KMS-11 (cell line): Measurements from ENCODE around the gene STXBP6.
"Not testable (repeated sequence)": the region's sequence is repeated elsewhere in the genome, so short reads cannot be mapped to it uniquely, and the experiment has no call there.

Experiments used
- H2AFZ ChIP-seq: fragments of 200-600 bp; sonication (generic); 2 replicates; pipeline ENCODE4 v1.6.1; 2016; ENCODE audit warnings: antibody characterized with exemption, mixed run types, low read depth
- H3K27ac ChIP-seq: fragments of 200-600 bp; sonication (generic); 2 replicates; pipeline ENCODE4 v1.6.1; 2016; ENCODE audit warnings: mild to moderate bottlenecking, mixed run types
- H3K27me3 ChIP-seq: fragments of 200-600 bp; sonication (generic); 2 replicates; pipeline ENCODE4 v1.6.1; 2017; ENCODE audit warnings: mild to moderate bottlenecking, low read depth, mixed run types, moderate library complexity; ENCODE audit not compliant: insufficient read depth
- H3K36me3 ChIP-seq: fragments of 200-600 bp; sonication (generic); 2 replicates; pipeline ENCODE4 v1.6.1; 2017; ENCODE audit warnings: mild to moderate bottlenecking, mixed run types; ENCODE audit not compliant: insufficient read depth
- H3K4me1 ChIP-seq: fragments of 200-600 bp; sonication (generic); 2 replicates; pipeline ENCODE4 v1.6.1; 2016; ENCODE audit warnings: mild to moderate bottlenecking, low read depth, mixed run types; ENCODE audit not compliant: poor library complexity, severe bottlenecking
- H3K4me2 ChIP-seq: fragments of 200-600 bp; sonication (generic); 2 replicates; pipeline ENCODE4 v1.7.0; 2016; ENCODE audit warnings: mild to moderate bottlenecking, mixed run types
- H3K4me3 ChIP-seq: fragments of 200-600 bp; sonication (generic); IDR thresholded peaks from 2 replicates; pipeline ENCODE4 v1.6.1; 2017; ENCODE audit warnings: low read depth, low read length, mixed read lengths; ENCODE audit not compliant: insufficient read depth
- H3K79me2 ChIP-seq: fragments of 200-600 bp; sonication (generic); 2 replicates; pipeline ENCODE4 v1.6.1; 2016; ENCODE audit warnings: low read depth, mixed run types; ENCODE audit not compliant: insufficient read depth
- H3K9ac ChIP-seq: fragments of 200-600 bp; sonication (generic); 2 replicates; pipeline ENCODE4 v1.6.1; 2016; ENCODE audit warnings: mild to moderate bottlenecking, mixed run types
- H4K20me1 ChIP-seq: fragments of 200-600 bp; sonication (generic); 2 replicates; pipeline ENCODE4 v1.6.1; 2016; ENCODE audit warnings: mild to moderate bottlenecking, mixed run types; ENCODE audit not compliant: insufficient read depth
- TF ChIP-seq, protein P1 (sequence below): fragments of 200-600 bp; sonication (generic); conservative IDR thresholded peaks from 2 replicates; pipeline ENCODE4 v1.6.1; 2017; ENCODE audit warnings: low read depth, mild to moderate bottlenecking, antibody characterized with exemption, low read length, moderate library complexity, mixed read lengths

The STXBP6 gene

DNA sequence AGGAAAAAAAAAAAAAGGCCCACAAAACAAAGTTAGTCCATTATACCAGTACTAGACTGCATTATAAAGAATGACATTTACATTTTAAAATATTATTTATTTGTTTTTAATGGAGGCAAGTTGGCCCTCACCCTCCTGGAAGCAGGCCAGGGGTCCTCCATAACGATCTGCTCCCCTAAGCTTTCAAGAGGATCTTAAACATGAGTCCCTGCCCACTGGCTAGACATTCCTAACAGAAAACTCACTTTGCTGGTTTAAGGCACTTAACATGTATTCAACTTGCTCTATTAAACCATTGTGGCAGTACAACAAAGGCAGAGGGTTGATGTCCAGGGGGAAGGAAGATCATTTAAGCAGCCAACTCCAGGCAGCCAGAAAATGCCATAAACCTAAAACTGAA, 111.4 kb downstream of the STXBP6 start:
- H4K20me1 ChIP-seq: no peaks in the 10 kb centered on the region
- H3K27ac ChIP-seq: no peak overlapping the region
- H3K79me2 ChIP-seq: no peaks in the 10 kb centered on the region
- H3K36me3 ChIP-seq: no peaks in the 10 kb centered on the region
- H3K4me3 ChIP-seq: no peak overlapping the region
- TF ChIP-seq, protein P1, sequence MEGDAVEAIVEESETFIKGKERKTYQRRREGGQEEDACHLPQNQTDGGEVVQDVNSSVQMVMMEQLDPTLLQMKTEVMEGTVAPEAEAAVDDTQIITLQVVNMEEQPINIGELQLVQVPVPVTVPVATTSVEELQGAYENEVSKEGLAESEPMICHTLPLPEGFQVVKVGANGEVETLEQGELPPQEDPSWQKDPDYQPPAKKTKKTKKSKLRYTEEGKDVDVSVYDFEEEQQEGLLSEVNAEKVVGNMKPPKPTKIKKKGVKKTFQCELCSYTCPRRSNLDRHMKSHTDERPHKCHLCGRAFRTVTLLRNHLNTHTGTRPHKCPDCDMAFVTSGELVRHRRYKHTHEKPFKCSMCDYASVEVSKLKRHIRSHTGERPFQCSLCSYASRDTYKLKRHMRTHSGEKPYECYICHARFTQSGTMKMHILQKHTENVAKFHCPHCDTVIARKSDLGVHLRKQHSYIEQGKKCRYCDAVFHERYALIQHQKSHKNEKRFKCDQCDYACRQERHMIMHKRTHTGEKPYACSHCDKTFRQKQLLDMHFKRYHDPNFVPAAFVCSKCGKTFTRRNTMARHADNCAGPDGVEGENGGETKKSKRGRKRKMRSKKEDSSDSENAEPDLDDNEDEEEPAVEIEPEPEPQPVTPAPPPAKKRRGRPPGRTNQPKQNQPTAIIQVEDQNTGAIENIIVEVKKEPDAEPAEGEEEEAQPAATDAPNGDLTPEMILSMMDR: no peak
- no peak overlapping the region for H3K9ac ChIP-seq
- no peak overlapping the region for H3K4me2 ChIP-seq
- H3K4me1 ChIP-seq: peaks cover 18% of the 10 kb centered on the region
- H2AFZ ChIP-seq: no peak overlapping the region
- H3K27me3 ChIP-seq: no peaks in the 10 kb centered on the region

DNA sequence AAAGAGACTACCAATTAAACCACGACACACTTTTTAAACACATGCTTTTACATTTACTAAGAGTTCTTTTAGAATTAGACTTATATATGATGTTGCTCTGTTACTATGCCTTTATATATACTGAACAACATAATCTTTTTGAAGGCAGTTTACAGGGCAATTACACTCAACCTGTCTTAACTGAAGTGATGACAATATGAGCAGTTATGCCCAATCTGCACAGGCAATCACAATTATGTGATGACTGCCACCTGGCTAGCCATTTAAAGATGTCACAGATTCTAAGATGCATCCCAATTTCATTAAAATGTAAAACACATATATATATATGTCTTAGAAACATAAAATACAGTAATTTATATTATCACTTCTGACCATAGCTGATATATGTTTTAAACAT, 112.6 kb downstream of the STXBP6 start:
- Histone ChIP-seq H2AFZ (no peak overlapping the region), H3K9ac (no peak overlapping the region), H3K27ac (no peak overlapping the region), H3K36me3 (no peaks in the 10 kb centered on the region), H3K4me1 (peaks cover 9% of the 10 kb centered on the region), H3K4me3 (no peak overlapping the region), H3K79me2 (no peaks in the 10 kb centered on the region), H4K20me1 (no peaks in the 10 kb centered on the region), H3K27me3 (no peaks in the 10 kb centered on the region), H3K4me2 (no peak overlapping the region)
- TF ChIP-seq, protein P1: no peak

DNA sequence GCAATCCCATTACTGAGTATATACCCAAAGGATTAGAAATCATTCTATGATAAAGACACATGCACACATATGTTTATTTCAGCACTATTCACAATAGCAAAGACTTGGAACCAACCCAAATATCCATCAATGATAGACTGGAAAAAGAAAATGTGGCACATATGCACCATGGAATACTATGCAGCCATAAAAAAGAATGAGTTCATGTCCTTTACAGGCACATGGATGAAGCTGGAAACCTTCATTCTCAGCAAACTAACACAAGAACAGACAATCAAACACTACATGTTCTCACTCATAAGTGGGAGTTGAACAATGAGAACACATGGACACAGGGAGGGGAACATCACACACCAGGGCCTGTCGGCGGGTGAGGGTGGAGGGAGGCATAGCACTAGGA, 113.2 kb downstream of the STXBP6 start:
- not testable (repeated sequence) for H4K20me1 ChIP-seq, H3K79me2 ChIP-seq, H3K36me3 ChIP-seq, H2AFZ ChIP-seq, H3K9ac ChIP-seq, H3K4me3 ChIP-seq, H3K27me3 ChIP-seq, H3K4me1 ChIP-seq, H3K27ac ChIP-seq, H3K4me2 ChIP-seq

DNA sequence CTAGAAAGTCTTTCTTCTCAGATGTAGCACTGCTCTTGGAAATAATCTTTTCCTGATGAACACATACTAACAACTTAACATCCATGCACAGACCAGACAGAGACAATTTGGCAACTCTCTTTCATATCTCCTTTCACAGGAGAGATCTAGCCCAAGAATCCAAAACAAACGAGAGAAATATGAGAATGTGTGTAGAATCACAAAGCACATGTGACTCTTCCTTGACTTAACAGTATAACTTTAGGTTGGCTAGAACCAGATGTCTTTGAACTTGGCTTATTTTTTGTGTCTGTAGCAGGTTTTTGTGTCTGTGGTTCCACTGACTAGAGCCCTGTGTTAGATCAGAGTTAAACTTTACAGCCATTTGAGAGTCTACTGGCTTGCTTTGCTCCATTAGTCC, 114.2 kb downstream of the STXBP6 start:
- Histone ChIP-seq H3K27ac (no peak overlapping the region), H3K4me3 (no peak overlapping the region), H3K9ac (no peak overlapping the region), H3K79me2 (no peaks in the 10 kb centered on the region), H3K36me3 (no peaks in the 10 kb centered on the region), H3K4me1 (no peaks in the 10 kb centered on the region), H3K27me3 (no peaks in the 10 kb centered on the region), H4K20me1 (no peaks in the 10 kb centered on the region), H3K4me2 (no peak overlapping the region), H2AFZ (no peak overlapping the region)
- TF ChIP-seq, protein P1: no peak

DNA sequence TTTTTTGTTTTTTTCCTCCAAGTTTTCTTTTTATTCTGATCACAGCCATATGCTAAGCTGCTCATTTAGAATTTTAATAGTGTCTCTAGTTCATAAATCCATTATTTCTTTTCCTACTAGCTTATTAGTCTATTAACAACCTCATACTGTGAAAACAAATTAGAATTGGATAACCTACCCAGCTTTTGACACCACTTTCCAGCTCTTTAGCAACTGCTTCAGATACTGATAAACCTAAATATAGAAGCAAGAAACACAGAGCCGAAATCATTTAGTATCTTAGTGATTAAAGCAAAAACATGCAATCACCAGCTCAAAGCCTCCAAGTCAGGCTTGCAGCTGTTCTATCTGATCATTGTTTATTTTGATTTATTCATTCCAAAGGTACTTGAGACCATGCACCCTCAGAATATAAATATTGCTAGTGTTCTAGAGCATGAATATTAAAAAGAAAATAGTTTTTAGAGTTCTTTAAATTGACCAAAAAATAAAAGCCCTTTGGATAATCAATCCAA, 121.5 kb downstream of the STXBP6 start:
- Histone ChIP-seq H3K4me3 (no peak overlapping the region), H3K36me3 (no peaks in the 10 kb centered on the region), H3K4me1 (no peaks in the 10 kb centered on the region), H3K27ac (no peak overlapping the region), H3K9ac (no peak overlapping the region), H3K79me2 (no peaks in the 10 kb centered on the region), H2AFZ (no peak overlapping the region), H3K4me2 (no peak overlapping the region), H4K20me1 (no peaks in the 10 kb centered on the region), H3K27me3 (no peaks in the 10 kb centered on the region)
- TF ChIP-seq, protein P1: no peak
